A549 (cell line): ENCODE measurements around the gene TSPAN14.

ENCODE experiments used
- CEBPB ChIP-seq, 2 experiments: fragments of >200 bp in 1 of 2; sonication (Bioruptor Twin) in 1 of 2; formaldehyde crosslinking in 1 of 2; IDR thresholded peaks; 2 replicates each; pipeline ENCODE4 v1.6.1; 2012 to 2016
- CTCF ChIP-seq: fragments of >200 bp; sonication (Bioruptor Twin); formaldehyde crosslinking; IDR thresholded peaks from 3 replicates; pipeline ENCODE4 v1.5.1; 2016
- EHMT2 ChIP-seq: fragments of 200-600 bp; sonication (generic); IDR thresholded peaks from 2 replicates; pipeline ENCODE4 v1.6.1; 2016; ENCODE audit warnings: antibody characterized with exemption, low read depth, mild to moderate bottlenecking, moderate library complexity
- EP300 ChIP-seq, 2 experiments: fragments of >200 bp; sonication (Bioruptor Twin); formaldehyde crosslinking; IDR thresholded peaks; 2 replicates in 1 of 2; 3 replicates in 1 of 2; pipeline ENCODE4 v1.6.1; 2016 to 2017
- MAFK ChIP-seq: fragments of 450-650 bp; IDR thresholded peaks from 2 replicates; pipeline ENCODE4 v1.6.1; 2014; ENCODE audit not compliant: partially characterized antibody
- MAX ChIP-seq: IDR thresholded peaks from 2 replicates; pipeline ENCODE4 v1.6.1; 2012
- MYC ChIP-seq: IDR thresholded peaks from 2 replicates; pipeline ENCODE4 v1.6.1; 2012; ENCODE audit warnings: mild to moderate bottlenecking, inconsistent platforms, low read length, improper control_type of control experiment, borderline replicate concordance
- PBX3 ChIP-seq: IDR thresholded peaks from 2 replicates; pipeline ENCODE4 v1.6.1; 2012
- POLR2A ChIP-seq: IDR thresholded peaks from 2 replicates; pipeline ENCODE4 v1.6.1; 2012; ENCODE audit warnings: mild to moderate bottlenecking, low read length
- RAD21 ChIP-seq, 2 experiments: fragments of >200 bp in 1 of 2; sonication (Bioruptor Twin) in 1 of 2; formaldehyde crosslinking in 1 of 2; IDR thresholded peaks in 1 of 2; conservative IDR thresholded peaks in 1 of 2; 2 replicates in 1 of 2; 3 replicates in 1 of 2; pipeline ENCODE4 v1.6.1; 2012 to 2018; ENCODE audit warnings: inconsistent platforms in 1 of 2
- RFX5 ChIP-seq: fragments of 450-650 bp; IDR thresholded peaks from 2 replicates; pipeline ENCODE4 v1.7.1; 2014; ENCODE audit warnings: antibody characterized with exemption, mild to moderate bottlenecking, moderate library complexity
- SREBF2 ChIP-seq: fragments of 450-650 bp; IDR thresholded peaks from 2 replicates; pipeline ENCODE4 v1.6.1; 2014; ENCODE audit warnings: mild to moderate bottlenecking, moderate library complexity

GRCh38 chr10:80561950-80562349 is 107.8 kb downstream of the TSPAN14 start:
- TF ChIP-seq EP300 (IDR thresholded peaks at IDR 0.05): no peak
- no peak for TF ChIP-seq POLR2A
- no peak for TF ChIP-seq EHMT2
- TF ChIP-seq MAX: no peak
- TF ChIP-seq PBX3: no peak
- TF ChIP-seq CEBPB (IDR thresholded peaks at IDR 0.05): no peak
- TF ChIP-seq RFX5: no peak
- no peak for TF ChIP-seq SREBF2
- TF ChIP-seq CTCF: no peak
- TF ChIP-seq RAD21 (conservative IDR thresholded peaks at IDR 0.05 in 1 of 2, IDR thresholded peaks at IDR 0.05 in 1 of 2): no peak
- TF ChIP-seq MYC: no peak
- TF ChIP-seq MAFK: no peak
